ENCODE data around the gene PIM1. TPM values are rescaled to one million over a fixed set of nuclear protein-coding genes. Genes with fewer than 3 reads are reported as not detected.

Gene PIM1
- total RNA-seq, 1 donor from 2014 or later, result 283 TPM

GRCh38 chr6:37172912-37173492 is 3.0 kb downstream of the PIM1 start:
- peaks cover 63% of the 10 kb centered on the region for H3K36me3 Mint-ChIP-seq (ENCODE audit: low read depth)
- ATAC-seq (ENCODE audit: low read depth) (no peak), DNase-seq (no peak)

GRCh38 chr6:37173493-37174195 is 3.7 kb downstream of the PIM1 start:
- Mint-ChIP-seq H3K27ac (peak overlapping the region; percentile 84), H3K4me1 (peaks cover 75% of the 10 kb centered on the region), H3K9me3 (no peaks in the 10 kb centered on the region), H3K36me3 (ENCODE audit: low read depth) (peaks cover 63% of the 10 kb centered on the region), H3K4me3 (peak overlapping the region; percentile 92), H3K27me3 (no peaks in the 10 kb centered on the region)
- no peak for TF ChIP-seq CTCF (IDR thresholded peaks at IDR 0.05)
- no peak for ATAC-seq (ENCODE audit: low read depth)
- CTCF ChIA-PET, result interaction anchor here (0.6 to 10.9 kb wide), 13 partner anchors 17 to 288 kb away, joined by 3 to 289 read pairs (median 7); no protein-coding TSS in a partner anchor
- POLR2A ChIA-PET, result interaction anchor here (0.6 to 13.8 kb wide), 11 partner anchors 9 to 147 kb away, joined by 3 to 956 read pairs (median 26); no protein-coding TSS in a partner anchor
- intact Hi-C loops (cut with micrococcal nuclease), result no loop called here
- no peak for DNase-seq

More at GRCh38 chr6:37172912-37173492, 3.0 kb downstream of the PIM1 start:
- ChIA-PET CTCF (interaction anchor here (0.6 to 10.9 kb wide), 15 partner anchors 16 to 392 kb away, joined by 3 to 289 read pairs (median 7); no protein-coding TSS in a partner anchor), POLR2A (interaction anchor here (0.7 to 13.8 kb wide), 16 partner anchors 9 to 298 kb away, joined by 3 to 956 read pairs (median 9); partner anchors contain the start of gene PPIL1)
- Mint-ChIP-seq H3K27me3 (no peaks in the 10 kb centered on the region), H3K27ac (peak overlapping the region; percentile 84), H3K9me3 (no peaks in the 10 kb centered on the region), H3K4me3 (peak overlapping the region; percentile 92), H3K4me1 (peaks cover 78% of the 10 kb centered on the region)
- intact Hi-C loops (cut with micrococcal nuclease), result loop anchor here (1.0 kb wide), 5 partner anchors 37 to 288 kb away; partner anchors contain the start of gene C6orf89
- no peak for TF ChIP-seq CTCF (IDR thresholded peaks at IDR 0.05)

GRCh38 chr6:37174196-37174514 is 4.2 kb downstream of the PIM1 start:
- CTCF ChIA-PET, result interaction anchor here (1.0 to 10.9 kb wide), 5 partner anchors 33 to 158 kb away, joined by 3 to 289 read pairs (median 40); no protein-coding TSS in a partner anchor
- intact Hi-C loops (cut with micrococcal nuclease), result no loop called here
- peak overlapping the region; percentile 92 for H3K4me3 Mint-ChIP-seq
- TF ChIP-seq CTCF (IDR thresholded peaks at IDR 0.05), result no peak
- peaks cover 63% of the 10 kb centered on the region for H3K36me3 Mint-ChIP-seq (ENCODE audit: low read depth)
- peaks cover 70% of the 10 kb centered on the region for H3K4me1 Mint-ChIP-seq
- POLR2A ChIA-PET, result interaction anchor here (0.6 to 13.8 kb wide), 8 partner anchors 8 to 147 kb away, joined by 3 to 956 read pairs (median 37); no protein-coding TSS in a partner anchor
- no peaks in the 10 kb centered on the region for H3K9me3 Mint-ChIP-seq
- peak overlapping the region; percentile 16 for H3K27ac Mint-ChIP-seq
- DNase-seq (no peak), ATAC-seq (ENCODE audit: low read depth) (no peak)
- H3K27me3 Mint-ChIP-seq, result no peaks in the 10 kb centered on the region

- no peak for TF ChIP-seq CTCF (IDR thresholded peaks at IDR 0.05)
- intact Hi-C loops (cut with micrococcal nuclease), result no loop called here
- H3K4me1 Mint-ChIP-seq, result peaks cover 66% of the 10 kb centered on the region
- H3K4me3 Mint-ChIP-seq, result peak overlapping the region; percentile 92
- H3K27ac Mint-ChIP-seq, result peak overlapping the region; percentile 90
- H3K9me3 Mint-ChIP-seq, result no peaks in the 10 kb centered on the region
- H3K36me3 Mint-ChIP-seq (ENCODE audit: low read depth), result peaks cover 61% of the 10 kb centered on the region
- ATAC-seq (ENCODE audit: low read depth) (no peak), DNase-seq (no peak)
- H3K27me3 Mint-ChIP-seq, result no peaks in the 10 kb centered on the region
- POLR2A ChIA-PET, result interaction anchor here (0.7 to 13.8 kb wide), 14 partner anchors 9 to 629 kb away, joined by 3 to 956 read pairs (median 8); partner anchors contain the start of genes MTCH1 and PPIL1
- CTCF ChIA-PET, result interaction anchor here (1.0 to 10.9 kb wide), 6 partner anchors 33 to 409 kb away, joined by 3 to 289 read pairs (median 22); no protein-coding TSS in a partner anchor
Observed at GRCh38 chr6:37174515-37175331, 4.8 kb downstream of the PIM1 start.

All from activated B cell treated with CpG ODN at 0.5 μM for 24 hours (primary cell).